ENCODE measurements around the gene C11orf71. TPM values are rescaled to one million over a fixed set of nuclear protein-coding genes. Genes with fewer than 3 reads are reported as not detected.
A peak's percentile ranks its signal among the peaks of the same experiment; 100 is the strongest.

The C11orf71 gene
- total and polyA plus RNA-seq, 4 donors = 7.1 to 22.3 (median 7.9) TPM

DNA sequence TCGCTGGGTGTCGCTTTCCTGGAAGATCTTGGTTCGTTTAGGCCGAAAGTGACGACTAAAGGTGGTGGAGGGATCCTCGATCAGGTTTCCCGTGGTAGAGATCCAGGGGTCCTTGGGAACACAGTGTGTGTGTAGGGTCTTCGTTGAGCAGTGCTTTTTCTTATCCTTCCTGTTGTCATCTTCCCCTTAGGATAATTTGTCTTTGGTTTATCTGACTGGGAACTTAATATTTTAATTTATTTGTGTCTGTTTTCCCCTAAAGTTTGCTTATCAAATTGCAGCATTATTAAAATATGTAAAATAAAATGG is 558 bp upstream of the C11orf71 start (continued):
- TF ChIP-seq, protein P1, sequence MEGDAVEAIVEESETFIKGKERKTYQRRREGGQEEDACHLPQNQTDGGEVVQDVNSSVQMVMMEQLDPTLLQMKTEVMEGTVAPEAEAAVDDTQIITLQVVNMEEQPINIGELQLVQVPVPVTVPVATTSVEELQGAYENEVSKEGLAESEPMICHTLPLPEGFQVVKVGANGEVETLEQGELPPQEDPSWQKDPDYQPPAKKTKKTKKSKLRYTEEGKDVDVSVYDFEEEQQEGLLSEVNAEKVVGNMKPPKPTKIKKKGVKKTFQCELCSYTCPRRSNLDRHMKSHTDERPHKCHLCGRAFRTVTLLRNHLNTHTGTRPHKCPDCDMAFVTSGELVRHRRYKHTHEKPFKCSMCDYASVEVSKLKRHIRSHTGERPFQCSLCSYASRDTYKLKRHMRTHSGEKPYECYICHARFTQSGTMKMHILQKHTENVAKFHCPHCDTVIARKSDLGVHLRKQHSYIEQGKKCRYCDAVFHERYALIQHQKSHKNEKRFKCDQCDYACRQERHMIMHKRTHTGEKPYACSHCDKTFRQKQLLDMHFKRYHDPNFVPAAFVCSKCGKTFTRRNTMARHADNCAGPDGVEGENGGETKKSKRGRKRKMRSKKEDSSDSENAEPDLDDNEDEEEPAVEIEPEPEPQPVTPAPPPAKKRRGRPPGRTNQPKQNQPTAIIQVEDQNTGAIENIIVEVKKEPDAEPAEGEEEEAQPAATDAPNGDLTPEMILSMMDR (IDR thresholded peaks at IDR 0.05; ENCODE audit: low read depth, low read length, missing input control) = no peak
- TF ChIP-seq FOXA1 (IDR thresholded peaks at IDR 0.05) (no peak), JUND (IDR thresholded peaks at IDR 0.05) (no peak), SP1 (IDR thresholded peaks at IDR 0.05) (no peak)
- TF ChIP-seq, protein P2, sequence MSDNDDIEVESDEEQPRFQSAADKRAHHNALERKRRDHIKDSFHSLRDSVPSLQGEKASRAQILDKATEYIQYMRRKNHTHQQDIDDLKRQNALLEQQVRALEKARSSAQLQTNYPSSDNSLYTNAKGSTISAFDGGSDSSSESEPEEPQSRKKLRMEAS (IDR thresholded peaks at IDR 0.05) = no peak

DNA sequence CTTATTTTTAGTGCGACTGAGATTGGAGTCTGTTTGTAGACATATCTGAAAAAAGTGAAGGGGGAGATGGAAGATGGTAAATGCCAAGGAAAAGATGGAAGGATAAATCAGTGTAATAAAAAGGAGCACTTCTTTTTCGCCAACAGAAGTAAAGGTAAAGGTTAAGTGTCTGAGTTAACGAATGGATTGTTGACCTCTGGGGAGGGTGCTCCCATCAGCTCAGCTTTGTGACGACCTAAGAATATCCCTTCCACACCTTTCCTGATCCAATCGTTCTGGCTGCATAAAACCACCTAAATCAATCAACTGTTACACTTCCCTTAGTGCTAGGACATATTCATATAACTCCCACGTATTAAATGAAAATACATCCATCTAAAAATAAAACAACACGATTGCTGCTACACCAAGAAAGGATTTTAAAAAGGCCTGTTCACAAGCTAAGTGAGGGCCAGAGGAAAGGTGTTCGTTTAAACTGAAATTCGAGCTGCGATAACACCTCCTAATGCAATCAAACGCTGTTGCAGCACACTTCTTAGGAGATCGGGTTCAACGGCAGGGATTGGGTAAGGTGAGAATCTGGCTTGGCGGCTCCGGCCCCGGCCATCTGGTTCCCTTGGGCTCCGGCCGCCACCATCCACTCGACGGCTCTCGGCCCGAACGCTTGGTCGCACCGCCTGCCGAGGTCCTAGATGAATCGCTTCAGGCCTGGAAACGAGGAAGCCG is 658 bp downstream of the C11orf71 start:
- peaks cover 4 to 14% (median 12%) of the 10 kb centered on the region in 4 donors for H3K4me1 ChIP-seq (ENCODE audit: control insufficient read depth in 4 of 4, insufficient read depth in 4 of 4, low read length in 3 of 4)
- H3K9me3 ChIP-seq (ENCODE audit: control insufficient read depth in 4 of 4, low read length in 3 of 4) = no peaks in the 10 kb centered on the region
- no peaks in the 10 kb centered on the region for H3K27me3 ChIP-seq (ENCODE audit: control insufficient read depth in 4 of 4, insufficient read depth in 4 of 4, low read length in 3 of 4)
- peaks cover 0 to 7% (median 1%) of the 10 kb centered on the region in 4 donors for H3K36me3 ChIP-seq (ENCODE audit: control insufficient read depth in 4 of 4, insufficient read depth in 3 of 4, low read depth in 1 of 4, low read length in 3 of 4)
- H3K27ac ChIP-seq (ENCODE audit: low read depth in 1 of 2, low read length in 2 of 2) = peak overlapping the region; percentile 96 to 97
- TF ChIP-seq RXRA (IDR thresholded peaks at IDR 0.05) (peak in 1 of 2 donors; percentile 26), FOXA2 (IDR thresholded peaks at IDR 0.05) (no peak)
- peak overlapping the region; percentile 88 to 96 for H3K9ac ChIP-seq (ENCODE audit: low read depth in 1 of 2, low read length in 2 of 2)
- 2% methylated on average over 29 of the region's 29 CpGs for WGBS
- DNase-seq (ENCODE audit: low spot score) = no peak
- H3K4me3 ChIP-seq (ENCODE audit: low read depth in 1 of 3, low read length in 3 of 3) = peak overlapping the region; percentile 57 to 91 (median 82)

DNA sequence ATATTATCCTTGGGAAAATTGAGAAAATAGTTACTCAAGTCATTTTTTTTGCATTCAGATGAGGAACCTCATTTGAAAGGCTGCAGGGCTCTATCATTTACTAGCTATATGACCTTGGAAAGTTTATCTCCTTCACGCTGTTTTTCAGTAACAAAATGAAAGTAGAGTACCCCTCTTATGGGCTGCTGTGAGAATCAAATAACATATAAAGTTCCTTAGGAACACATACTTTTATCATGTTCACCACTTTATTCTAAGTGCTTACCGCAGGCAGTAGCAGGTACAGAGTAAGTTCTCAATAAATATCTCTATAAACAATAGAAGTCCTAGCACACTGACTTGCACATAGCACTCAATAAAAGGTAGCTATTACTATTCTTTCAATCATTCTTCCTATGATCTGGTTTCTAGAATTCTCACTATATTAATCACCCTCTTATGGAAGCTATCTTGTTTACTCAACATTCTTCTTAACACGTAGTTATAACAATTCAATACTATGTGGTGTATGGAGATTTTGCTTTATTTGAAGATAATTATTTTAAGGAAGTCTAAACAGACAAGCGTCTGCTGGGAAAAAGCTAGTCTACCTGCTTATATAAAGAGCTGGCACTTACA is 1.9 kb downstream of the C11orf71 start:
- Histone ChIP-seq H3K4me3 (ENCODE audit: low read depth in 1 of 3, low read length in 3 of 3) (peak overlapping the region in 1 of 3 donors; percentile 82), H3K27ac (ENCODE audit: low read depth in 1 of 2, low read length in 2 of 2) (no peak overlapping the region), H3K9ac (ENCODE audit: low read depth in 1 of 2, low read length in 2 of 2) (peak overlapping the region in 1 of 2 donors; percentile 65), H3K36me3 (ENCODE audit: control insufficient read depth in 4 of 4, insufficient read depth in 3 of 4, low read depth in 1 of 4, low read length in 3 of 4) (peaks cover 0 to 4% (median 1%) of the 10 kb centered on the region in 4 donors), H3K27me3 (ENCODE audit: control insufficient read depth in 4 of 4, insufficient read depth in 4 of 4, low read length in 3 of 4) (no peaks in the 10 kb centered on the region), H3K4me1 (ENCODE audit: control insufficient read depth in 4 of 4, insufficient read depth in 4 of 4, low read length in 3 of 4) (peaks cover 4 to 16% (median 12%) of the 10 kb centered on the region in 4 donors), H3K9me3 (ENCODE audit: control insufficient read depth in 4 of 4, low read length in 3 of 4) (no peaks in the 10 kb centered on the region)
- DNase-seq (ENCODE audit: low spot score) = no peak
- WGBS = 62% methylated on average over 4 of the region's 4 CpGs
- TF ChIP-seq, protein P1 (IDR thresholded peaks at IDR 0.05; ENCODE audit: low read depth, low read length, missing input control) = no peak
- TF ChIP-seq FOXA1 (IDR thresholded peaks at IDR 0.05) (no peak), GABPA (IDR thresholded peaks at IDR 0.05 in 1 of 2, conservative IDR thresholded peaks at IDR 0.05 in 1 of 2) (no peak)
